NB4 (cell line): Measurements from ENCODE around the gene FXYD4.

ENCODE experiments used
- CTCF ChIP-seq: IDR thresholded peaks from one replicate; pipeline ENCODE4 v1.5.1; 2012; ENCODE audit warnings: low read depth, low read length
- MAX ChIP-seq: IDR thresholded peaks from 2 replicates; pipeline ENCODE4 v1.6.1; 2011; ENCODE audit warnings: low read depth, low read length
- POLR2A ChIP-seq: IDR thresholded peaks from 2 replicates; pipeline ENCODE4 v1.6.1; 2011; ENCODE audit warnings: mild to moderate bottlenecking; ENCODE audit not compliant: insufficient read length; ENCODE audit errors: extremely low read depth

DNA sequence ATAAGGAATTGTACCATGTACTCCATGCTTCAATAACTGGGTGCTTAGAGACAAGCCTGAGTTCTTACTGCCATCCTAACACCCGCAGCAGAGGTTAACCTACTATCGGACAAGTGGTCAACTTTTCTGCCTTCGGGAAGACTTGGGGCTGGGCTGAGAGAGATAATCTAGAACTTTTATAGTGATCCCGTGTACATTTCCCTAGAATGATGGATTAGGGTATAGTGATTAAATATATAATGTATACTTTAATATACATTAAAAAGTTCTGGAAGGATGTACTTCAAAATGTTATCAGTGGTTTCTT is 49.7 kb downstream of the FXYD4 start:
- no peak for TF ChIP-seq POLR2A
- TF ChIP-seq MAX, result no peak
- TF ChIP-seq CTCF, result no peak
